Measurements from ENCODE around the gene EXOC5.

EXOC5 gene

DNA sequence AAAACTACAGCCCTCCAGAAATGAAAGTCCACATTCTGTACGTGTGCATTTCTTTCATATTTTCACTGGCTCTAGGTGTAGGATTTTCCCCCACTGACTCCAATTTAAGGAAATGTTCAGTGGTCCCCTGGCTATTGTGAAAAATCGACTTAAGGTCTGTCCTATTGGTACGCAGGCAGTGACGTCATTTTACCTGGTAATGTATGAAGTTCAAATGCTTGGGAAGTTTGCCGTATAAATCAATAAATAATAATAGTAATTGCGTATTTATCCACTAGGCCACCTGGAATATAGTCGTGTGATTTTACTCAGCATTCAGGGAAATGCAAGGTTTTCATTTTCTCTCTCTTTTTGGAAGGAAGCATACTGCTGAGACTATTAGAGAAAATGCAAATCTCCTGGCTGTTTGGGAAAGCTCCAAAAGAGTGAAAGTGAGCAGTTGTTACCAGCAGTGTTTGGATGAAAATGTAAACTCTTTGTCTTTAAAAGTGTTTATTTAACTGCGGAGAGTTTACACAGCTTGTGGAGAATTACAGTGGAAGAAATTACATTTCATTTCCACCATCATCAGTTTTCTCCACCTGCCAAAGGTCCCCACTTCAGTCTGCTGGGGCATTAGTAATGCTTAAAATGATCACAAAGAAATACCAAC is 107.0 kb downstream of the EXOC5 start:
- DNase-seq (ENCODE audit: low read depth): no peak

DNA sequence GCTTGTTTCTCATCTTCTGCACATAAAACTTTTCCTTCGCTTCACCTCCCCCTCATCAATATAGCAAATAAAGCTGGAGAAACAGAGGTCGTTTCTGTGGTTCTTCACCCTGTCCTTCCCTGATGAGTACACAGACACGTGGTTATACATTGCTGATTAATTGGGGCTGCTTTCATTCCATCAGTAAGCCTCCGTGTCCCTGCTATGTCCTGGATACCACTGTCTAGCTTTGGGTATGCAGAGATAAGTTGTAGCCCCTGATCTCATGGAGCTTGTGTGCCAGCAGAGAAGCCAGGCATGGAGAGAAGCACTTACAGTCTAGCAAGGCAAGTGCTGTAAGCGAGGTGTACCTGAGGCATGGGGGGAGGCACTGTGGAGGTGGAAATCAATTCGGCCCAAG is 108.4 kb downstream of the EXOC5 start:
- DNase-seq (ENCODE audit: low read depth): no peak

DNA sequence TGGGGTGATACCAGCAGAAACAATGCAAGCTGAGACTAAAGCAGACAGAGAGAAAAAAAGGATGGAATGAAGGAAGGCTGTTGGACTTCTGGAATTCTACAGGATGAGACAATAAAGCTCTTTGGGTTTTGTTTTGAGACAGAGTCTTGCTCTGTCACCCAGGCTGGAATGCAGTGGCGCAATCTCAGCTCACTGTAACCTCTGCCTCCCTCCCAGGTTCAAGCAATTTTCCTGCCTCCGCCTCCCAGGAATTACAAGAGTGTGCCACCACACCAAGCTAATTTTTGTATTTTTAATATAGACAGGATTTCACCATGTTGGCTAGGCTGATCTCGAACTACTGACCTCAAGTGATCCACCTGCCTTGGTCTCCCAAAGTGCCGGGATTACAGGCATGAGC is 115.4 kb downstream of the EXOC5 start:
- no peak for DNase-seq (ENCODE audit: low read depth)
